ENCODE data around the gene REPIN1. TPM values are rescaled to one million over a fixed set of nuclear protein-coding genes. Genes with fewer than 3 reads are reported as not detected.
A peak's percentile ranks its signal among the peaks of the same experiment; 100 is the strongest.

REPIN1 gene
- total and polyA plus RNA-seq, 9 of the 15 experiments (the other 6 are each of a cell fraction or from before 2014, with no cell fraction given): 8.1 to 283 (median 94.3) TPM

GRCh38 chr7:150323682-150324372 lies 44.8 kb upstream of the REPIN1 start (continued):
- TF ChIP-seq CLOCK (CRISPR knock-in tag; IDR thresholded peaks at IDR 0.05; ENCODE audit: borderline replicate concordance) (no peak), LCOR (CRISPR knock-in tag; IDR thresholded peaks at IDR 0.05) (no peak), ZFPM2 (CRISPR knock-in tag; IDR thresholded peaks at IDR 0.05) (no peak), MECOM (CRISPR knock-in tag; IDR thresholded peaks at IDR 0.05) (no peak; the same call in 1 of the 2 replicates), ZNF644 (tag; IDR thresholded peaks at IDR 0.05; ENCODE audit: low read depth) (peak; percentile 84), JUND (IDR thresholded peaks at IDR 0.05; ENCODE audit: borderline replicate concordance, low read depth, low read length) (no peak), JUND (tag; IDR thresholded peaks at IDR 0.05; ENCODE audit: borderline replicate concordance, low read depth, low read length) (peak; percentile 44; the same call in 2 of the 3 replicates), ZBTB26 (CRISPR knock-in tag; IDR thresholded peaks at IDR 0.05) (0 out of 2 replicates have a peak, but pooled peaks have one; percentile 6), SMAD4 (CRISPR knock-in tag; conservative IDR thresholded peaks at IDR 0.05) (0 out of 2 replicates have a peak, but pooled peaks have one; percentile 8), KAT7 (CRISPR knock-in tag; IDR thresholded peaks at IDR 0.05; ENCODE audit: borderline replicate concordance) (peak; percentile 60; the same call in 1 of the 2 replicates), RBM39 (optimal IDR thresholded peaks at IDR 0.05; ENCODE audit: low read depth, low read length) (peak; percentile 78), CBFB (CRISPR knock-in tag; IDR thresholded peaks at IDR 0.05) (0 out of 2 replicates have a peak, but pooled peaks have one; percentile 12), ZFP36 (IDR thresholded peaks at IDR 0.05; ENCODE audit: low read depth, low read length, partially characterized antibody) (no peak), ZBTB11 (CRISPR knock-in tag; IDR thresholded peaks at IDR 0.05) (0 out of 6 replicates have a peak, but pooled peaks of 1 of the 3 experiments have one; percentile 7), YY1 (IDR thresholded peaks at IDR 0.05; ENCODE audit: borderline replicate concordance in 1 of 3, control insufficient read depth in 1 of 3, extremely low read depth in 1 of 3, insufficient read depth in 3 of 3, insufficient read length in 1 of 3, insufficient replicate concordance in 2 of 3, low read depth in 1 of 3, low read length in 2 of 3) (peak in 1 of 3 experiments; percentile 67), PML (IDR thresholded peaks at IDR 0.05; ENCODE audit: low read length) (no peak), FOXP1 (CRISPR knock-in tag; IDR thresholded peaks at IDR 0.05) (0 out of 2 replicates have a peak, but pooled peaks have one; percentile 38), NBN (IDR thresholded peaks at IDR 0.05; ENCODE audit: low read depth) (peak; percentile 32; the same call in 1 of the 2 replicates)

All from K562 (cell line).